Pancreas (tissue), 10 donors: ENCODE measurements around the gene TSSC4. TPM values are rescaled to one million over a fixed set of nuclear protein-coding genes. Genes with fewer than 3 reads are reported as not detected.

ENCODE experiments used
- ATAC-seq, 4 donors: fragments of 200-7000 bp; cut with Tn5 transposase; one replicate each; pipeline versions ENCODE4 v1.8.0 to v1.9.1; 2020; ENCODE audit warnings: mild to moderate bottlenecking in 4 of 4, moderate library complexity in 4 of 4
- DNase-seq, 6 donors: peaks; one replicate each; pipeline ENCODE4 v3.0.0-alpha.2; 2020
- FAIRE-seq: peaks from 2 replicates; lab custom pipeline; 2012; peaks lifted over from hg19 to GRCh38; lab: Jason Lieb, UNC
- H3K27ac ChIP-seq, 4 donors: fragments of 200-600 bp; sonication (generic); 1 replicate in 3 of 4; 2 replicates in 1 of 4; pipeline versions ENCODE4 v1.5.0 to v1.8.0; 2020
- H3K27me3 ChIP-seq, 4 donors: fragments of 200-600 bp; one replicate each; pipeline ENCODE4 v1.8.0; 2021
- H3K36me3 ChIP-seq, 3 donors: fragments of 200-600 bp; sonication (generic) in 1 of 3; one replicate each; pipeline versions ENCODE4 v1.5.0 to v1.8.0; 2020 to 2021
- H3K4me1 ChIP-seq, 3 donors: fragments of 200-600 bp; one replicate each; pipeline ENCODE4 v1.8.0; 2021
- H3K4me3 ChIP-seq, 4 donors: fragments of 200-600 bp; sonication (generic) in 2 of 4; one replicate each; pipeline versions ENCODE4 v1.5.0 to v1.8.0; 2020 to 2021
- H3K9me3 ChIP-seq, 4 donors: fragments of 200-600 bp; one replicate each; pipeline ENCODE4 v1.8.0; 2021
- CTCF ChIP-seq, 4 donors: fragments of 200-600 bp; sonication (generic) in 3 of 4; IDR thresholded peaks; one replicate each; pipeline versions ENCODE4 v1.5.0 to v1.8.0; 2021; ENCODE audit warnings: antibody characterized with exemption in 4 of 4
- WGBS, 2 donors: extraction: QIAGEN DNeasy Blood & Tissue Kit; methylation state at CpG; one replicate each; pipeline ENCODE4 v1.1.7; 2013; 5-methylcytosine and 5-hydroxymethylcytosine counted together
- intact Hi-C, 3 donors: fragments of 100-400 bp; cut with DNase I; formaldehyde crosslinking; loops; one replicate each; pipeline versions ENCODE4 v1.11.1 to v1.14.2; 2022
- polyA plus RNA-seq, 2 donors: library from polyadenylated mRNA; stranded (reverse); fragments of 200-250 nt; gene quantifications; one replicate each; pipeline ENCODE4 v1.2.3, GENCODE V29; 2013
- total RNA-seq, 6 donors: library from RNA; stranded (reverse); fragmentation: NEBNext Ultra II Directional in 4 of 6; extraction: Animal tissue kit (Norgen Biotek cat#: 25700) in 4 of 6; gene quantifications; one replicate each; pipeline versions ENCODE4 v1.2.1 to v1.2.4, GENCODE V29; 2021 to 2023
- donor health status: healthy with polysubstance abuse.
- donor health status: DM: no; HTN: no; CAD: no; lungs with moderate emphysema.
- donor health status: DM: no; HTN: no; CAD: no.
- donor health status: control.
- donor health status: control.
- donor health status: Bipolar disorder and iron deficiency.
- donor health status: DM: yes; HTN: yes; CAD: no.
- donor health status: DM: no; HTN: no; CAD: no.
- donor health status: DM: no; HTN: no; CAD: no.
- donor health status: DM: yes; HTN: yes; CAD: no.

Gene TSSC4
- total and polyA plus RNA-seq, 8 donors: 16.8 to 60.0 (median 22.1) TPM

DNA sequence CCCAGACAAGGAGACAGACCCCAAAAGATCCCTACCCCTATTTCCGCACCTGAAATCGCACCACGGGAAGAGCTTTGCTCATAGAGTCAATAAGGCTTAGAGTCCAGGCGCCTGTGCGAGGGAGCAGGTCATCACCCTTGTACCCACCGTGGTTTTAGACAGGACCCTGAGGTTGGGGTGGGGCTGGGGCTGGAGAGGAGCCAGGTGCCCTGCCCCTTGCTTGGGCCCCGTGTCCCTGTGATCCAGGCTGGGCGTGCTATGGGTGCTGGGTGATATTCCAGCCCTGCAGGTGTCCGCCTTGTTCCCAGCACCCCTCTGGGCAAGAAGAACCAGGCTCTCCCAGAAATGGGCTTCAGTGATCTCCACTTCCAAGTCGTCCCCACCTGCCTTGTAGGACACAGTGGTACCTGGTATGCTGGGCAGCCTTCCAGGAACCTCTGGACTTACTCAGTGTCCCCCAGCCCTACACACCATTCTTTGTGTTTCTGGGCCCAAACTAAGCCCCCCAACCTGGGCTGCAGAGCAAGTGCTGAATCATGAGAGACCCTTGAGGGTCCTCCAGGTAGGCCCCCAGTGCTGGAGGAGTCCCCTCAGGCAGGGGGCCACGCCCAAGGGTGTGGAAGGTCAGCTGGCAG is 18.9 kb upstream of the TSSC4 start:
- no peaks in the 10 kb centered on the region for H3K9me3 ChIP-seq
- no peak overlapping the region for H3K4me3 ChIP-seq
- H3K27ac ChIP-seq: peak overlapping the region in 3 of 4 donors; percentile 38 to 80 (median 71)
- H3K36me3 ChIP-seq: no peaks in the 10 kb centered on the region
- no peaks in the 10 kb centered on the region for H3K27me3 ChIP-seq
- DNase-seq: peak in 2 of 6 donors; percentile 34 to 74
- no peak for FAIRE-seq
- 84 to 88% methylated on average over 11 of the region's 11 CpGs for WGBS, 2 donors
- no peak for ATAC-seq
- TF ChIP-seq CTCF (IDR thresholded peaks at IDR 0.05): no peak
- intact Hi-C loops: no loop called here
- H3K4me1 ChIP-seq: peaks cover 11 to 48% (median 30%) of the 10 kb centered on the region in 3 donors

DNA sequence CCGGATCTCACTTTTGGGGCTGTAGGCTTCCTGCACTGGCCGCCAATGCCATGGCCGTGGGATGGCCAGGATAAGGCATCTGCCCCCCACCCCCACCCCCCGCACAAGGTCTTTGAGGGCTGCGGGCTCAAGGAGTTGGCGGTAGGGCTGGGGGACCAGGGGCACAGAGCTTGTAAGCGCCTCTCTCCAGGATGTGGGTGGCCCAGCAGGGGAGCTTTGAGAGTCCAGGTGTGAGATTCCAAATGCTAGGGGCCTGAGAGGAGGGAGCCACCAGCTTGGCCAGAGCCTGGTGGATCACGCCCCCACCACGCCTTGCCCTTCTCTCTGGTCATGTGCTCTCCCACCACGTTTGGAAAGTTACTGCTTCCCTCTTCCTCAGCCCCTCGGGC is 18.4 kb upstream of the TSSC4 start:
- H3K4me3 ChIP-seq: no peak overlapping the region
- TF ChIP-seq CTCF (IDR thresholded peaks at IDR 0.05): no peak
- intact Hi-C loops: no loop called here
- no peaks in the 10 kb centered on the region for H3K27me3 ChIP-seq
- peak overlapping the region; percentile 38 to 80 (median 64) for H3K27ac ChIP-seq
- DNase-seq (peak in 2 of 6 donors; percentile 21 to 60), ATAC-seq (no peak), FAIRE-seq (no peak)
- WGBS, 2 donors: 63 to 65% methylated on average over 11 of the region's 11 CpGs
- no peaks in the 10 kb centered on the region for H3K9me3 ChIP-seq
- H3K36me3 ChIP-seq: no peaks in the 10 kb centered on the region
- H3K4me1 ChIP-seq: peaks cover 11 to 47% (median 32%) of the 10 kb centered on the region in 3 donors

DNA sequence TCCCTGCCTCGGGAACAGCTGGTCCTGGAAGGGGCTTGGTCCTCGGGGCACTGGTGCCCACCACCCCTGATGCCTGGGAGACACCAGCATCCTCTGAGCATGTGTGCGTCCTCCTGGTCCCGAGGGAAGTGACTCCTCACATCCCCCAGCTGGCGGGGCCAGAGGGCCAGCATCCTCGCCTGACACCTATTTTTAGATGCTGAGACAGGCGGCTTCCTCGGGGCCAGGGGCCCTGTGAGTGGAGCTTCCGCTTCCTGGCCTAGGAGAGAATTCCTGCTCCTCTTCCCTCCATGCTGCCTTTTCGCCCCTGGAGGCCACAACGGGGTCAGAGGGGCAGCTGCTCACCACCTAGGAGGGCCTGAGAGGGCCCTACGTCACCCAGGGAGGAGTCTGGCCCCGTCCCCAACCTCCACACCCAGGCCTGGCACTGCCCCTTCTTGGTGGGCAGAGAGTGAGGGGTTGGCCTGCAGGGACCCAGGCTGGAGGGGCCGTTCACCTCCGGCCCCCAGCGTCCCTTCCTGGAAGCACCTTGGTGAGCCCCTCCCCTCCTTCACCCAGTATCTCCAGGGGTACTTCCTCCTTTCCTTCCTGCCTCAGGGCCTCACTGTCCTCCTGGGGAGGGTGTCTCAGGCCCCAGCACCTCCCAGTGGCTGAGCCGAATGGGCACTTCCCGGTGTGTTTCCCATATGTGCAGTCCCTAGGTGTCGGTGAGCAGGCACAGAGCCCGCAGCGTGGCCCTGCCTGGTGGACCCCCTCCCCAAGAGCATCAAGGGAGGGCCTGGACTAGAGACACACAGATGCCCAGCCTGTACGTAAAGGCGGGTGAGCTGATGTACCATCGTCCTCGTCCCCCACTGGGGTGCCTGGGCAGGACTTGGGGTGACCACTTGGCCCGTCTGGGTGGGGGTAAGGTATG is 17.4 kb upstream of the TSSC4 start:
- intact Hi-C loops: no loop called here
- H3K9me3 ChIP-seq: no peaks in the 10 kb centered on the region
- TF ChIP-seq CTCF (IDR thresholded peaks at IDR 0.05): no peak
- DNase-seq (peak in 2 of 6 donors; percentile 43 to 78), ATAC-seq (peak in 3 of 4 donors; percentile 5 to 20 (median 9)), FAIRE-seq (no peak)
- H3K27ac ChIP-seq: peak overlapping the region; percentile 58 to 80 (median 70)
- H3K4me3 ChIP-seq: no peak overlapping the region
- H3K4me1 ChIP-seq: peaks cover 13 to 47% (median 35%) of the 10 kb centered on the region in 3 donors
- no peaks in the 10 kb centered on the region for H3K36me3 ChIP-seq
- no peaks in the 10 kb centered on the region for H3K27me3 ChIP-seq
- 61 to 66% methylated on average over 26 of the region's 26 CpGs for WGBS, 2 donors

DNA sequence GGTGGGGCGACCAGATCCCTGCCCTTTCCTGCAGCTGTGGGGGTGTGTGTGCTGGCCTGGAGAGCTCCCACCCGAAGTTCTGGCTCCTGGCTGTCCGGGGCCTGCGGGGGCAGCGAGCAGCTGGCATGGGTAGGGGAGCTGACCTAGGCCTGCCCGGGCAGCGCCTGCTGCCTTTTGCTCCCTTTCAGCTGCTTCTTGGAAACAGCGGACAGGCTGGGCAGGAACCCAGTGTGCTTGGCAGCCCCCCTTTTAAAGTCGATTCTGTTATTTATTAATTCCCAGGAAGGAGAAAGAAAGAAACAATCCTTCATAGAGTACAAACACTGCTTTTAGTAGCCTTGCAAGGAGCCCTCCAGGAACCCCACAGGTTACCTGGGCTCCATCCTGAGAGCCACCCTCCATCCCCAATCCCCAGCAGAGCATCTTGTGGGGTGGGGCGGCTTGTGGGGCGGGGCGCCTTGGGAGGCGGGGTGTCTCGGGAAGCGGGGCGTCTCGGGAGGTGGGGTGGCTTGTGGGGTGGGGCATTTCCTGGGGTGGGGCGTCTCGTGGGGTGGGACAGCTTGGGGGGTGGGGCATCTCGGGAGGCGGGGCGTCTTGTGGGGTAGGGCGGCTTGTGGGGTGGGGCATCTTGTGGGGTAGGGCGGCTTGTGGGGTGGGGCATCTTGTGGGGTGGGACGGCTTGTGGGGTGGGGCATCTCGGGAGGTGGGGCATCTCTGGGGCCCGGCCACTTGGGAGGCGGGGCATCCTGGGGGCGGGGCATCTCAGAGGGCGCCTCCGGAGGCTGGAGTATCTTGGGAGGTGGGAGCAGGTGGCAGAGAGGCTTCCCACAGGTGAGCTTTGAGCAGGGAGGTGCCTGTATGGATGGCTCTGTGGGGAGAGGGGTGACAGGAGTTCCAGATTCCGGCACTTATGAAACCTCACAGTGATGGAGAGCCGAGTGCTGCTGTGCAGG is 16.4 kb upstream of the TSSC4 start:
- FAIRE-seq: no peak
- intact Hi-C loops: no loop called here
- peak; percentile 9 to 49 (median 33) for ATAC-seq

More for the DNA sequence above, 16.4 kb upstream of the TSSC4 start:
- Histone ChIP-seq H3K27ac (peak overlapping the region; percentile 58 to 80 (median 70)), H3K4me1 (peaks cover 16 to 47% (median 35%) of the 10 kb centered on the region in 3 donors), H3K36me3 (no peaks in the 10 kb centered on the region), H3K4me3 (no peak overlapping the region), H3K9me3 (no peaks in the 10 kb centered on the region), H3K27me3 (no peaks in the 10 kb centered on the region)
- TF ChIP-seq CTCF (IDR thresholded peaks at IDR 0.05): no peak
- DNase-seq: peak in 2 of 6 donors; percentile 48 to 66
- WGBS, 2 donors: 59 to 61% methylated on average over 31 to 33 of the region's 33 CpGs
